IPS-NIHi7 (cell line): ENCODE results near the gene PARK7.
"Not testable (repeated sequence)": the region's sequence is repeated elsewhere in the genome, so short reads cannot be mapped to it uniquely, and the experiment has no call there.

Experiments
- DNase-seq: peaks from one replicate; pipeline ENCODE4 v3.0.0; 2012; ENCODE audit warnings: mixed read lengths; ENCODE audit errors: extremely low spot score

The PARK7 gene

DNA sequence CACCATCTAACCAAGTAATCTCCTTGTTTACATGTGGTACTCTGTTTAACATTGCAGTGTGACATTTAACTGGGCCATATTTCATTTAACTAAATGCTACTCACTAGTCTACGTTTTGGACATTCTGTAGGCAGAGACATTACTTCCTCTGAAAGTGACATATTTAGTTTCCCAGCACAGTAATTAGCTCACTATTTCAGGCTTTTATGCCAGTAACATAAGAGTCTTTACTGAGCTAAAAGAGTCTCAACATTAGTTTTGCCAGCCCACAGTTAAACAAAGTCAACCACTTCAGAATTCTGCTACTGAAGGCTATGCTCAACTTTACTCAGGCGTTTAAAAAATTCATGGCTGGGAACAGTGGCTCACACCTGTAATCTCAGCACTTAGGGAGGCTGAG, 18.3 kb upstream of the PARK7 start:
- no peak for DNase-seq

GRCh38 chr1:7948960-7949359, 12.6 kb upstream of the PARK7 start:
- DNase-seq, result no peak

GRCh38 chr1:7952791-7953190, 8.7 kb upstream of the PARK7 start:
- not testable (repeated sequence) for DNase-seq

GRCh38 chr1:7953850-7954609, 7.5 kb upstream of the PARK7 start:
- no peak for DNase-seq

GRCh38 chr1:7954683-7955082, 6.8 kb upstream of the PARK7 start:
- no peak for DNase-seq

DNA sequence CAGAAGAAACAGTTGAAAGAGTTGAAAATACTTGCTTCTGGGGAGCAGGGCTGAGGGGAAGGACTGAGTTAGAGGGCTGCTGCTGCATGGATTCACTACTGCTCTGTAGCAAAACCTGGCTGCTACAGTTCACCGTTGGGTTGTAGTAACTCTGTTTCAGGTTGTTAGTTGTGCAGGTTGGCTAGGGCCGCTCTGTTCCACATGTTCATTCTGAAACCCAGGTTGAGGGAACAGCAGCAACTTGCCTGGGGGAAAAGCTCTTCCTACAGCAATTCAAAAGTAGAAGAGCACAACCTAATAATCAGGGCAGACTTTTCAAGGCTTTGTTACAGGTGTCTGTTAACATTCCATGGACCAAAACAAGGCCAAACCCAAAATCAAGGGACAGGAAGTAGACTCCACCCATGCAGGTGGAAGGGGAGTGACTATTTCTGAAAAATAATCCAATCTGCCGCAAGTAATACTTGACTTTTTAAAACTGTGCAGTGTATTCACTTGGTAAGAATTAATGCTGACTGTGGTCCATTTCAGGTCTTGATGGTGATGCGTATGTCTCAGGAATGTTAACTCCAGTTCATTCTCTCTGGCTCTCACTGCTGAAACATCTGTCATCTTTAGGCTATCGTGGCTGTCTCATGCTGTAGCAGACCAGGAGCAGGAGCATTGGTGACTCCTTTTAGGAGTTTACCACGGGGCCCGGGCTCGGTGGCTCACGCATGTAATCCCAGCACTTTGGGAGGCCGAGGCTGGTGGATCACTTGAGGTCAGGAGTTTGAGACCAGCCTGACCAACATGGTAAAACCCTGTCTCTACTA, 5.1 kb upstream of the PARK7 start:
- DNase-seq, result no peak

DNA sequence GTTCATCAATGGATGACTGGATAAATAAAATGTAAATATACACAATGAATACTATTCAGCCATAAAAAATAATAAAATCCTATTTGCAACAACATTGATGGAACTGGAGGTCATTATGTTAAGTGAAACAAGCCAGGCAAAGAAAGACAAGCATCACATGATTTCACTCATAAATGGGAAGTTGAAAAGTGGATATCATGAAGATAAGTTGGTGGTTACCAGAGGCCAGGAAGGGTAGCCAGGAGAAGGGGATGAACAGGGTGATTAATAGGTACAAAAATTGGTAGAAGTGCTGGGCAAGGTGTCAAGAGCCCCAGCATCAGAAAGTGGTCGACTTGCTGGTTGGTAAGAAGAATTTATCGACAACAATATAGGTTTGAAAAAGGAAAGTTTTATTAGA, 1.3 kb upstream of the PARK7 start:
- DNase-seq, result no peak

- no peak for DNase-seq
Measured at GRCh38 chr1:7960867-7961215, 670 bp upstream of the PARK7 start.

DNA sequence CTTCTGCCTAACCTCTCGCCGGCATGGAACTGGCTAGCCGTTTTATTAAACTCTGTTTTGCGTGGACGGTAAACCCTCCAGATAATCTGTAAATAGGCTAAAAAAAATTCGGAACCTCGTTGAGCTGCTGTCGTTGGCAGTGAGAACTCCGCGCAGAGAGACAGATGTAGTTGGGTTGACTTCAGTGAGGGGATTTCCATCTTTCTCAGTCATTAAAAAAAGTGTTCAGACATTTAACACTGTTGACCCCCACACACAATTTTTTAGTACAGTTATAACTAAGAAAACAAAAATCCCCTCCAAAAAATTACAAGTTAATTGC, 464 bp downstream of the PARK7 start:
- no peak for DNase-seq

DNA sequence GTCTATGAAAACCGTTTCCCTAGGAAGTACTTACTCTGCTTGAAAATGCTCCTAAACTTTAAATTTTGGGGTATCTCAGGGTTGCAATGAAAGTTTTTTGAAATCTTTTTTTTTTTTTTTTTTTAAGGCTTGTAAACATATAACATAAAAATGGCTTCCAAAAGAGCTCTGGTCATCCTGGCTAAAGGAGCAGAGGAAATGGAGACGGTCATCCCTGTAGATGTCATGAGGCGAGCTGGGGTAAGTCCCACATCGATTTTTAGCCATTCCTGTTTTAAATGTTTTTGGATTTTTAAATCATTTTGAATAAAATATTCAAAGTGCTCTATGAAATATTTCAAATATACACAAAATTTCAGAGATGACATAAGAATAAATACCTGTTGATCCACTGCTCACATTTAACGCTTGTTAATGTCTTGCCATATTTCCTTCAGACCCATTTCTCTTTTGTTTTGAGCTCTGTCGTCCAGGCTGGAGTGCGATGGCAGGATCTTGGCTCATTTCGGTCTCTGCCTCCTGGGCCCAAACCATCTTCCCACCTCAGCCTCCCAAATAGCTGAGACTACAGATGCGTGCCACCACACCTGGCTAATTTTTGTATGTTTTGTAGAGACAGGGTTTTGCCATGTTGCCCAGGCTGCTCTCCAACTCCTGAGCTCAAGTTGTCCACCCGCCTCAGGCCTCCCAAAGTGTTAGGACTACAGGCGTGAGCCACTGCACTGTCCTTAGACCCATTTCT, 1.3 kb downstream of the PARK7 start:
- no peak for DNase-seq

DNA sequence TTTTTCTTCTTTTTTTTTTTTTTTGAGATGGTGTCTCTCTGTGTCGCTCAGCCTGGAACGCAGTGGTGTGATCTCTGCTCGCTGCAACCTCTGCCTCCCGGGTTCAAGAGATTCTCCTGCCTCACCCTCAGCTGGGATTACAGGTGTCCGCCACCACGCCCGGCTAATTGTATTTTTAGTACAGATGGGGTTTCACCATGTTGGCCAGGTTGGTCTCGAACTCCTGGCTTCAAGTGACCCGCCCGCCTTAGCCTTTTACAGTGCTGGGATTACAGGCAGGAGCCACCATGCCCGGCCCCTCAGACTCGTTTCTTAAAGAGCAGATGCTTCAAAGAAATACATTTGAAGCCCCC, 1.8 kb downstream of the PARK7 start:
- DNase-seq, result not testable (repeated sequence)

DNA sequence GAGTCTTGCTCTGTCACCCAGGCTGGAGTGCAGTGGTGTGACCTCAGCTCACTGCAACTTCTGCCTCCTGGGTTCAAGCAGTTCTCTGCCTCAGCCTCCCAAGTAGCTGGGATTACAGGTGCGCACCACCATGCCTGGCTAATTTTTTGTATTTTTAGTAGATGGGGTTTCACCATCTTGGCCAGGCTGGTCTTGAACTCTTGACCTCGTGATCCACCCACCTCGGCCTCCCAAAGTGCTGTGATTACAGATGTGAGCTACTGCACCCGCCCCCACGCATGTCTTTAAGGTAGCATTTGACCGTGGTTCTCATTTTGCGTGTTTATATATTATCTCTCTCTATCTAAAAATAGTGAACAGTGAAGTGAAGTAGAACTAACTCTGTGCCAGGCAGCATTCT, 2.3 kb downstream of the PARK7 start:
- DNase-seq, result not testable (repeated sequence)

DNA sequence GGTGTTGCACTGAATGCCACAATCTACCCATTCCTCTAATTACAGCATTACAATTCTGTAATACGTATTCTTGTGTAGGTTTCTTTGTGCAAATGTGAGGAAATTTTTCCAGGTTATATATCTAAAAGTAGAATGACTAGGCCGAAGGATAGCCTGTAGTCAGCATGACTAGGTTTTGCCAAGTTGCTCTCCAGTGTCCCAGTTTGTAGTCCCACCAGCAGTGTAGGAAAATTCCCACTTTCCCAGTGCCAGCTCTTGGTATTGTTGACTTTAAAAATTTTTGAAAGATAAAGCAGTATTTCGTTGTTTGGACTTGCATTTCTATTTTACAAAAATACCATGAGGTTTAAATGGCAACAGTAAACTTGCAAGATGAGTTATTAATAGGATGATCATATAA, 3.0 kb downstream of the PARK7 start:
- DNase-seq, result no peak

DNA sequence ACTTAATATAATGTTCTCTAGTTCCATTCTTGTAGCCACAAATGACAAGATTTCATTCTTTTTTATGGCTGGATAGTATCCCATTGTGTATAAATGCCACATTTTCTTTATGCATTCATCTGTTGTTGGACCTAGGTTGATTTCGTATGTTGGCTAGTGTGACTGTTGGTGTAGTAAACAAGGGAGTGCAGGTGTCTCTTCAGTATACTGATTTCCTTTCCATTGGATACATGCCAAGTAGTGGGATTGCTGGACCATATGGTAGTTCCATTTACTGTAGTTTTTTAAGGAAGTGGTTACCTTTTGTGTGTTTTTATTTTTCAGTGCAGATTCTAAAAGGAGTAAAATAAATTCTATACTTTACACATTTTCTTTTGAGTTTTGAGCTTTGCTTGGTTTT, 5.7 kb downstream of the PARK7 start:
- no peak for DNase-seq

DNA sequence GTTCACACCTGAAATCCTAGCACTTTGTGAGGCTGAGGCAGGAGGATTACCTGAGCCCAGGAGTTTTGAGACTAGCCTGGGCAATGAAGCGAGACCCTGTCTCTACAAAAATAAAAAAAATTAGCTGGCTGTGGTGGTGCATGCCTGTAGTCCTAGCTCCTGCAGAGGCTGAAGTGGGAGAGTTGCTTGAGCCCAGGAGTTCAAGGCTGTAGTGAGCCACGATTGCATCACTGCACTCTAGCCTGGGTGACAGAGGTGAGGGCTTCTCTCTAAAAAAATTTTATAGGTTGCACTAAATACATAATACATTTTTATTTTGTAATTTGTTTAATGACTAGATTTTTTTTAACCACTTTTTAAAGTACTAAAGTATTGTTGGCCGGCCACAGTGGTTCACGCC, 6.1 kb downstream of the PARK7 start:
- DNase-seq, result no peak

DNA sequence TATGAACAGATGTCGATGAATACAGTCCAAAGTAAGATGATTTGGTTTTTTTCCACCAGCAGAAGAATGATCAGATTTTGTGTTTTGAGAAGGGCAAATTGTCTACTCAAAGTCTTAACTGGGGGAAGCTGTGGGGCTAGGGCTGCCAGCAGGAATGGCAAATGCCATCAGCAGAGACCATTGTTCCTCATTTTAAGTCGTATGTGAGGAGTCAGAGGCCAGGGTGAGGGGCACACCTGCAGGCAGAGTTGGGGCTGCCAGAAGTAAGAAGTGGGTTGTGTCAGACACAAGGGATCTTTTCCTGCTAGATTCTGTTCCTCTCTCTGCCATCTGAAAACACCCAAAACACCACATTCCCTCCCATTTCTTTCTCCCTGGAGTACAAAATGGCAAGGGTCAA, 8.7 kb downstream of the PARK7 start:
- DNase-seq, result no peak

DNA sequence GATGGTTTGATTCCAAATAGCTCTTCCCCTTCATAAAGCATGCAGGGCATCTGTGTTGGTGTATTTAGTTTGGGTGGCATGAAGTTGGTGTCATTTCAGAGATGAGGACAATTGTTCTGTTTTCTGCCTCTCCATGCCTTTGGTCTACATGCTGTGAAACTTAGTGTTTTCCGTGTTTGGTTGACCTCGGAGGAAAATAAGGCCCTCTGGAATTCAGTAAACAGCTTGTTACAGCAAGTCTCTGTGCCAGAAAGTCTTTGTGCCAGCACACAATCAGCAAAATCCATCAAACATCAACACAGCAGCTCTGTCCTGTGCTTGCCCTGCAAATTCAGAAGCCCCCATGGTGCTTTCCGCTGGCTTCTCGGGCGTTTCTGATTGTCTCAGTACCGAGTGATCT, 9.5 kb downstream of the PARK7 start:
- DNase-seq, result no peak

DNA sequence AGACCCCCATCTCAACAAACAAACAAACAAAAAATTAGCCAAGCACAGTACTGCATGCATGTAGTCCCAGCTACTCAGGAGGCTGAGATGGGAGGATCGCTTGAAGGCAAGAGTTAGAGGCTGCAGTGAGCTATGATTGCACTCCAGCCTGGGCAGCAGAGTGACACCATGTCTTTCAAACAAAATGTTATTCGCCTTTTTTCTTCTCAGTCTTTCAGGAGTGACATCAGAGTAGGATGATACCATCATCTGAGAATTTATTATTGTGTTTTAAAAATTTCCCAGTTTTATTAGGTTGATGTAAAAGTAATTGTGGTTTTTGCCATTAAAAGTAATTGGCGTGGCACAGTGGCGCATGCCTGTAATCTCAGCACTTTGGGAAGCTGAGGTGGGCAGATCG, 10.8 kb downstream of the PARK7 start:
- no peak for DNase-seq

GRCh38 chr1:7973086-7973485, 11.6 kb downstream of the PARK7 start:
- DNase-seq, result no peak

GRCh38 chr1:7975212-7975865, 13.8 kb downstream of the PARK7 start:
- peak; percentile 93 for DNase-seq

GRCh38 chr1:7980984-7981383, 19.5 kb downstream of the PARK7 start:
- DNase-seq, result no peak

GRCh38 chr1:7983086-7983778, 21.7 kb downstream of the PARK7 start:
- no peak for DNase-seq
